HepG2 (cell line): ENCODE measurements around the gene SGSM1. TPM values are rescaled to one million over a fixed set of nuclear protein-coding genes. Genes with fewer than 3 reads are reported as not detected.
A peak's percentile ranks its signal among the peaks of the same experiment; 100 is the strongest.

Source experiments
- GABPB1 ChIP-seq: IDR thresholded peaks from 2 replicates; pipeline ENCODE4 v1.6.1; 2016; ENCODE audit warnings: mild to moderate bottlenecking, missing genetic modification reagents, moderate library complexity, missing compliant biosample characterization
- HDAC2 ChIP-seq: sonication (generic); formaldehyde crosslinking; IDR thresholded peaks from 2 replicates; pipeline ENCODE4 v1.4.0; 2020; ENCODE audit warnings: missing genetic modification reagents
- MXD3 ChIP-seq: IDR thresholded peaks from 2 replicates; pipeline ENCODE4 v1.6.1; 2016; ENCODE audit warnings: mild to moderate bottlenecking, missing biosample characterization, missing genetic modification reagents
- RCOR2 ChIP-seq: IDR thresholded peaks from 2 replicates; pipeline ENCODE4 v1.6.1; 2016; ENCODE audit warnings: missing biosample characterization, missing genetic modification reagents
- SSRP1 ChIP-seq: IDR thresholded peaks from 2 replicates; pipeline ENCODE4 v1.6.1; 2016; ENCODE audit warnings: control low read depth
- ZNF431 ChIP-seq: sonication (generic); formaldehyde crosslinking; IDR thresholded peaks from 2 replicates; pipeline ENCODE4 v1.9.0; 2022; ENCODE audit warnings: missing genetic modification reagents, low read depth, mild to moderate bottlenecking, borderline replicate concordance
- ZNF687 ChIP-seq: sonication (generic); formaldehyde crosslinking; IDR thresholded peaks from 2 replicates; pipeline ENCODE4 v1.5.1; 2020; ENCODE audit warnings: mild to moderate bottlenecking, missing genetic modification reagents, moderate library complexity
- polyA plus RNA-seq, 8 experiments: library from polyadenylated mRNA; depleted of rRNA in 3 of 8; stranded (reverse) in 7 of 8; unstranded in 1 of 8; fragments of >200 nt; fragmentation: Illumina TruSeq in 4 of 8; extraction: Trizol in 4 of 8; gene quantifications; 2 replicates each; pipeline versions ENCODE4 v1.2.1 to v1.2.3, GENCODE V29; 2011 to 2016; ENCODE audit warnings: low read depth in 4 of 8, missing spikeins in 1 of 8, mixed read lengths in 1 of 8; ENCODE audit not compliant: insufficient read depth in 1 of 8
- total RNA-seq, 5 experiments: library from RNA; depleted of rRNA; stranded (reverse); fragments of >200 nt; fragmentation: Illumina TruSeq; extraction: Trizol; gene quantifications; 2 replicates each; pipeline ENCODE4 v1.2.3, GENCODE V29; 2016; ENCODE audit warnings: low read depth in 1 of 5

The SGSM1 gene
- total and polyA plus RNA-seq, 2 of the 13 experiments (the other 11 are each of a cell fraction or from before 2014, with no cell fraction given), result 0.07 TPM; not detected in 1

GRCh38 chr22:24805790-24806662 lies at the start of gene SGSM1 (continued):
- peak; percentile 64 for TF ChIP-seq ZNF687 (CRISPR knock-in tag)
- TF ChIP-seq SSRP1, result no peak
- peak; percentile 15; the same call in 1 of the 2 replicates for TF ChIP-seq MXD3 (CRISPR knock-in tag)
- TF ChIP-seq RCOR2, result peak; percentile 93
- peak; percentile 71; the same call in 1 of the 2 replicates for TF ChIP-seq HDAC2
- TF ChIP-seq ZNF431, result 0 out of 2 replicates have a peak, but pooled peaks have one; percentile 31
- peak; percentile 36; the same call in 1 of the 2 replicates for TF ChIP-seq GABPB1 (CRISPR knock-in tag)
